HK-2 (cell line): ENCODE results near the gene EFCC1.
A peak's percentile ranks its signal among the peaks of the same experiment; 100 is the strongest.

Experiments
- DNase-seq: peaks from one replicate; pipeline ENCODE4 v3.0.0-alpha.2; 2018; ENCODE audit not compliant: unreplicated experiment

The EFCC1 gene

GRCh38 chr3:129001101-129001805 lies at the start of gene EFCC1:
TSS of gene EFCC1 (plus strand) at chr3:129001304. CDS start at chr3:129001629, 325 bp downstream.
- DNase-seq = no peak

- DNase-seq = no peak
These were observed 44.7 kb upstream of the EFCC1 start for GRCh38 chr3:128956440-128956839.

GRCh38 chr3:128965280-128965679 lies 35.8 kb upstream of the EFCC1 start:
- no peak for DNase-seq

GRCh38 chr3:128965818-128966217 lies 35.3 kb upstream of the EFCC1 start:
- DNase-seq = no peak

GRCh38 chr3:128967748-128968355 lies 33.3 kb upstream of the EFCC1 start:
- DNase-seq = no peak

- DNase-seq = peak; percentile 38
These were observed 30.9 kb upstream of the EFCC1 start for GRCh38 chr3:128969993-128970739.

GRCh38 chr3:128970740-128971047 lies 30.4 kb upstream of the EFCC1 start:
- no peak for DNase-seq

GRCh38 chr3:128971421-128972100 lies 29.5 kb upstream of the EFCC1 start:
- no peak for DNase-seq

- no peak for DNase-seq
These were observed 27.0 kb upstream of the EFCC1 start for GRCh38 chr3:128973988-128974564.

GRCh38 chr3:128975276-128975675 lies 25.8 kb upstream of the EFCC1 start:
- DNase-seq = no peak

- DNase-seq = no peak
These were observed 17.6 kb upstream of the EFCC1 start for GRCh38 chr3:128983293-128984069.

GRCh38 chr3:128984596-128984995 lies 16.5 kb upstream of the EFCC1 start:
- no peak for DNase-seq

GRCh38 chr3:128987302-128988100 lies 13.6 kb upstream of the EFCC1 start:
- DNase-seq = no peak

- DNase-seq = no peak
These were observed 12.8 kb upstream of the EFCC1 start for GRCh38 chr3:128988286-128988685.

- DNase-seq = no peak
These were observed 9.7 kb upstream of the EFCC1 start for GRCh38 chr3:128991355-128991895.

GRCh38 chr3:128992926-128993460 lies 8.1 kb upstream of the EFCC1 start:
- no peak for DNase-seq

GRCh38 chr3:128993461-128994172 lies 7.5 kb upstream of the EFCC1 start, which contains the start of gene CFAP92:
TSS of gene CFAP92 (minus strand) at chr3:128994076. CDS start at chr3:128993304, 772 bp downstream.
- DNase-seq = peak; percentile 79

- DNase-seq = no peak
These were observed 7.0 kb upstream of the EFCC1 start for GRCh38 chr3:128994173-128994512.
